OCI-LY7 (cell line): ENCODE data around the gene CORO1C.

Source experiments
- EZH2phosphoT487 ChIP-seq: fragments of 200-600 bp; sonication (generic); IDR thresholded peaks from 2 replicates; pipeline ENCODE4 v1.6.1; 2018; ENCODE audit warnings: low read depth, borderline replicate concordance, mild to moderate bottlenecking, mixed run types, antibody characterized with exemption, low read length, moderate library complexity, mixed read lengths
- TF ChIP-seq, protein P1 (sequence below): fragments of 200-600 bp; sonication (generic); conservative IDR thresholded peaks from 2 replicates; pipeline ENCODE4 v1.5.1; 2014; ENCODE audit warnings: mild to moderate bottlenecking, antibody characterized with exemption, low read length, moderate library complexity, mixed read lengths

DNA sequence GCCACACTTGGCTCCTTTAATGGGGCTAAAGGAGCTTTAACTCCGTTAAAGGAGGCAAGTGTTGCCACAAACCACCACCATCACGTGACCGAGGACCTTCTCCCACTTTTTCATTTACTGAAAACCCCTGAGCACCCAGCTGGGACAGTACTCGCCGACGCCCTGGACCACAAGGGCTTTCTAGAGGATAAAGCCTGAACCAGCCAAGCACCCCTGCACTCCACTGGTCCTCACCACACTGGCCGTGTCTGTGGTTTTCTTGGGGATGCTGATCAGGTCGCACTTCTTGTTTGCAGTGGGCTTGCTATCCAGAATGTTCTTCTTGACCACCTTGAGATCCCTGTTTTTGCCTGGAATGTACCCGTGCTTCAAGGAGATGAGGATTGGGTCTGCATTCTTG, 82.9 kb downstream of the CORO1C start:
- TF ChIP-seq, protein P1, sequence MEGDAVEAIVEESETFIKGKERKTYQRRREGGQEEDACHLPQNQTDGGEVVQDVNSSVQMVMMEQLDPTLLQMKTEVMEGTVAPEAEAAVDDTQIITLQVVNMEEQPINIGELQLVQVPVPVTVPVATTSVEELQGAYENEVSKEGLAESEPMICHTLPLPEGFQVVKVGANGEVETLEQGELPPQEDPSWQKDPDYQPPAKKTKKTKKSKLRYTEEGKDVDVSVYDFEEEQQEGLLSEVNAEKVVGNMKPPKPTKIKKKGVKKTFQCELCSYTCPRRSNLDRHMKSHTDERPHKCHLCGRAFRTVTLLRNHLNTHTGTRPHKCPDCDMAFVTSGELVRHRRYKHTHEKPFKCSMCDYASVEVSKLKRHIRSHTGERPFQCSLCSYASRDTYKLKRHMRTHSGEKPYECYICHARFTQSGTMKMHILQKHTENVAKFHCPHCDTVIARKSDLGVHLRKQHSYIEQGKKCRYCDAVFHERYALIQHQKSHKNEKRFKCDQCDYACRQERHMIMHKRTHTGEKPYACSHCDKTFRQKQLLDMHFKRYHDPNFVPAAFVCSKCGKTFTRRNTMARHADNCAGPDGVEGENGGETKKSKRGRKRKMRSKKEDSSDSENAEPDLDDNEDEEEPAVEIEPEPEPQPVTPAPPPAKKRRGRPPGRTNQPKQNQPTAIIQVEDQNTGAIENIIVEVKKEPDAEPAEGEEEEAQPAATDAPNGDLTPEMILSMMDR: no peak
- TF ChIP-seq EZH2phosphoT487: no peak
